Calu3 (cell line): Measurements from ENCODE around the gene TMEM150A. TPM values are rescaled to one million over a fixed set of nuclear protein-coding genes. Genes with fewer than 3 reads are reported as not detected.

Source experiments
- BruUV-seq: library from RNA; stranded (reverse); fragments of 400-500 nt; replicated peaks from 2 replicates; lab custom pipeline; 2021; lab: Mats Ljungman, UMichigan
- CTCF ChIA-PET: fragments of 300-600 bp; sonication (Branson Sonifier 250); formaldehyde crosslinking; loops from one replicate; lab custom pipeline; 2022; ENCODE audit warnings: antibody characterized with exemption; lab: Charles Lee
- DNase-seq: peaks from one replicate; pipeline ENCODE4 v3.0.0; 2022
- H3K27ac Mint-ChIP-seq: one replicate; pipeline ENCODE4 v1.8.0; 2022; ENCODE audit warnings: mixed read lengths; ENCODE audit not compliant: unreplicated experiment
- H3K27me3 Mint-ChIP-seq: one replicate; pipeline ENCODE4 v1.8.0; 2022; ENCODE audit warnings: mixed read lengths; ENCODE audit not compliant: unreplicated experiment
- H3K36me3 Mint-ChIP-seq: one replicate; pipeline ENCODE4 v1.8.0; 2022; ENCODE audit warnings: mild to moderate bottlenecking, moderate library complexity, mixed read lengths; ENCODE audit not compliant: insufficient read depth, unreplicated experiment
- H3K4me1 Mint-ChIP-seq: one replicate; pipeline ENCODE4 v1.8.0; 2022; ENCODE audit warnings: mild to moderate bottlenecking, low read depth, mixed read lengths; ENCODE audit not compliant: unreplicated experiment
- H3K4me3 Mint-ChIP-seq: one replicate; pipeline ENCODE4 v1.8.0; 2022; ENCODE audit warnings: mild to moderate bottlenecking, low read depth, moderate library complexity, mixed read lengths; ENCODE audit not compliant: unreplicated experiment
- H3K9me3 Mint-ChIP-seq: one replicate; pipeline ENCODE4 v1.8.0; 2022; ENCODE audit warnings: low read depth, mixed read lengths; ENCODE audit not compliant: unreplicated experiment
- CTCF ChIP-seq: fragments of 200-600 bp; IDR thresholded peaks from one replicate; pipeline ENCODE4 v1.8.0; 2022; ENCODE audit warnings: antibody characterized with exemption; ENCODE audit not compliant: unreplicated experiment
- intact Hi-C: fragments of 100-400 bp; cut with micrococcal nuclease; formaldehyde crosslinking; loops from one replicate; pipeline ENCODE4 v1.10.0; 2022; ENCODE audit not compliant: unreplicated experiment
- total RNA-seq: library from RNA; stranded (reverse); gene quantifications from 2 replicates; pipeline ENCODE4 v1.2.3, GENCODE V29; 2022

Gene TMEM150A
- total RNA-seq, 1 experiment from 2014 or later: 12.1 TPM

- H3K4me3 Mint-ChIP-seq: no peak overlapping the region
- H3K9me3 Mint-ChIP-seq: no peaks in the 10 kb centered on the region
- no peak for TF ChIP-seq CTCF
- no peak for DNase-seq
- H3K27me3 Mint-ChIP-seq: no peaks in the 10 kb centered on the region
- H3K27ac Mint-ChIP-seq: peak overlapping the region; percentile 67
- CTCF ChIA-PET: interaction anchor here (0.9 to 1.0 kb wide), 2 partner anchors 10 to 129 kb away, joined by 3 to 4 read pairs; partner anchors contain the start of gene MAT2A
- H3K36me3 Mint-ChIP-seq: peaks cover 83% of the 10 kb centered on the region
- intact Hi-C loops: no loop called here
- H3K4me1 Mint-ChIP-seq: peaks cover 21% of the 10 kb centered on the region
- BruUV-seq: no TSS peak
Measured at GRCh38 chr2:85548608-85548900, 53.9 kb downstream of the TMEM150A start.

Other genes with a start within 250 kb of the TMEM150A start
- gene RETSAT, start 248.2 kb downstream of the TMEM150A start, total RNA-seq: 40.6 and 47.2 TPM in 2 replicates
- gene ELMOD3, start 247.9 kb downstream of the TMEM150A start, total RNA-seq: 12.9 and 15.5 TPM in 2 replicates
- gene CAPG, start 192.3 kb downstream of the TMEM150A start, total RNA-seq: 230 and 238 TPM in 2 replicates
- 1.8 and 2.4 TPM in 2 replicates for gene SH2D6, start 184.0 kb downstream of the TMEM150A start, total RNA-seq
- gene MAT2A, start 63.5 kb downstream of the TMEM150A start, total RNA-seq: 387 and 393 TPM in 2 replicates
- gene GGCX, start 41.2 kb downstream of the TMEM150A start, total RNA-seq: 66.2 and 67.7 TPM in 2 replicates
- 90.8 and 107 TPM in 2 replicates for gene VAMP8, start 25.1 kb downstream of the TMEM150A start, total RNA-seq
- 10.0 and 10.1 TPM in 2 replicates for gene VAMP5, start 18.3 kb downstream of the TMEM150A start, total RNA-seq
- 101 and 102 TPM in 2 replicates for gene RNF181, start 7.0 kb downstream of the TMEM150A start, total RNA-seq
- gene C2orf68, start 9.4 kb upstream of the TMEM150A start, total RNA-seq: 39.2 and 40.4 TPM in 2 replicates
- gene USP39, start 13.5 kb upstream of the TMEM150A start, total RNA-seq: 58.4 and 62.6 TPM in 2 replicates
- gene SFTPB, start 65.5 kb upstream of the TMEM150A start, total RNA-seq: not detected in 2 replicates
- gene GNLY, start 91.7 kb upstream of the TMEM150A start, total RNA-seq: not detected in 2 replicates
- 0.19 and 0.47 TPM in 2 replicates for gene ATOH8, start 151.3 kb upstream of the TMEM150A start, total RNA-seq